HepG2 (cell line): ENCODE results near the gene L3MBTL4. TPM values are rescaled to one million over a fixed set of nuclear protein-coding genes. Genes with fewer than 3 reads are reported as not detected.

Experiments used
- FIP1L1 ChIP-seq: fragments of 200-400 bp; formaldehyde crosslinking; IDR thresholded peaks from 2 replicates; pipeline ENCODE4 v1.6.1; 2018; ENCODE audit warnings: low read depth, mild to moderate bottlenecking, low read length, moderate library complexity, borderline replicate concordance; ENCODE audit not compliant: insufficient read depth
- FOXJ3 ChIP-seq: sonication (generic); formaldehyde crosslinking; IDR thresholded peaks from 2 replicates; pipeline ENCODE4 v1.4.0; 2020; ENCODE audit warnings: missing genetic modification reagents, mild to moderate bottlenecking, borderline replicate concordance
- KLF16 ChIP-seq, 2 experiments: sonication (generic) in 1 of 2; formaldehyde crosslinking in 1 of 2; IDR thresholded peaks; 2 replicates each; pipeline versions ENCODE4 v1.6.1 to v1.8.0; 2016 to 2023; ENCODE audit warnings: missing genetic modification reagents in 2 of 2, missing compliant biosample characterization in 1 of 2
- NFKBIZ ChIP-seq: IDR thresholded peaks from 2 replicates; pipeline ENCODE4 v1.6.1; 2018; ENCODE audit warnings: missing genetic modification reagents, missing compliant biosample characterization
- NFYC ChIP-seq: IDR thresholded peaks from 2 replicates; pipeline ENCODE4 v1.6.1; 2016; ENCODE audit warnings: missing genetic modification reagents, missing compliant biosample characterization
- TSC22D2 ChIP-seq: sonication (generic); formaldehyde crosslinking; IDR thresholded peaks from 2 replicates; pipeline ENCODE4 v1.5.1; 2020; ENCODE audit warnings: missing genetic modification reagents, mild to moderate bottlenecking, borderline replicate concordance
- U2AF2 ChIP-seq: fragments of 200-400 bp; formaldehyde crosslinking; IDR thresholded peaks from 2 replicates; pipeline ENCODE4 v1.6.1; 2017; ENCODE audit warnings: low read depth, mild to moderate bottlenecking, low read length
- polyA plus RNA-seq, 8 experiments: library from polyadenylated mRNA; depleted of rRNA in 3 of 8; stranded (reverse) in 7 of 8; unstranded in 1 of 8; fragments of >200 nt; fragmentation: Illumina TruSeq in 4 of 8; extraction: Trizol in 4 of 8; gene quantifications; 2 replicates each; pipeline versions ENCODE4 v1.2.1 to v1.2.3, GENCODE V29; 2011 to 2016; ENCODE audit warnings: low read depth in 4 of 8, missing spikeins in 1 of 8, mixed read lengths in 1 of 8; ENCODE audit not compliant: insufficient read depth in 1 of 8
- total RNA-seq, 5 experiments: library from RNA; depleted of rRNA; stranded (reverse); fragments of >200 nt; fragmentation: Illumina TruSeq; extraction: Trizol; gene quantifications; 2 replicates each; pipeline ENCODE4 v1.2.3, GENCODE V29; 2016; ENCODE audit warnings: low read depth in 1 of 5
- TF ChIP-seq, protein P1 (sequence below): sonication (generic); formaldehyde crosslinking; conservative IDR thresholded peaks from 2 replicates; pipeline ENCODE4 v1.8.0; 2022; ENCODE audit warnings: missing genetic modification reagents
- TF ChIP-seq, protein P2 (sequence below): sonication (generic); formaldehyde crosslinking; IDR thresholded peaks from 2 replicates; pipeline ENCODE4 v1.5.1; 2020; ENCODE audit warnings: missing genetic modification reagents, mild to moderate bottlenecking, borderline replicate concordance
- TF ChIP-seq, protein P3 (sequence below): IDR thresholded peaks from 2 replicates; pipeline ENCODE4 v1.6.1; 2016; ENCODE audit warnings: missing biosample characterization, missing genetic modification reagents, low read depth
- TF ChIP-seq, protein P4 (sequence below): sonication (generic); formaldehyde crosslinking; IDR thresholded peaks from 2 replicates; pipeline ENCODE4 v1.5.0; 2020; ENCODE audit warnings: mild to moderate bottlenecking, missing genetic modification reagents, moderate library complexity
- TF ChIP-seq, protein P5 (sequence below): conservative IDR thresholded peaks from 2 replicates; pipeline ENCODE4 v1.6.1; 2018; ENCODE audit warnings: missing genetic modification reagents
- TF ChIP-seq, protein P6 (sequence below): sonication (generic); formaldehyde crosslinking; IDR thresholded peaks from 2 replicates; pipeline ENCODE4 v1.4.0; 2020; ENCODE audit warnings: mild to moderate bottlenecking, low read depth, missing genetic modification reagents

The L3MBTL4 gene
- total and polyA plus RNA-seq, 2 of the 13 experiments (the other 11 are each of a cell fraction or from before 2014, with no cell fraction given): 10.8 to 13.3 TPM

DNA sequence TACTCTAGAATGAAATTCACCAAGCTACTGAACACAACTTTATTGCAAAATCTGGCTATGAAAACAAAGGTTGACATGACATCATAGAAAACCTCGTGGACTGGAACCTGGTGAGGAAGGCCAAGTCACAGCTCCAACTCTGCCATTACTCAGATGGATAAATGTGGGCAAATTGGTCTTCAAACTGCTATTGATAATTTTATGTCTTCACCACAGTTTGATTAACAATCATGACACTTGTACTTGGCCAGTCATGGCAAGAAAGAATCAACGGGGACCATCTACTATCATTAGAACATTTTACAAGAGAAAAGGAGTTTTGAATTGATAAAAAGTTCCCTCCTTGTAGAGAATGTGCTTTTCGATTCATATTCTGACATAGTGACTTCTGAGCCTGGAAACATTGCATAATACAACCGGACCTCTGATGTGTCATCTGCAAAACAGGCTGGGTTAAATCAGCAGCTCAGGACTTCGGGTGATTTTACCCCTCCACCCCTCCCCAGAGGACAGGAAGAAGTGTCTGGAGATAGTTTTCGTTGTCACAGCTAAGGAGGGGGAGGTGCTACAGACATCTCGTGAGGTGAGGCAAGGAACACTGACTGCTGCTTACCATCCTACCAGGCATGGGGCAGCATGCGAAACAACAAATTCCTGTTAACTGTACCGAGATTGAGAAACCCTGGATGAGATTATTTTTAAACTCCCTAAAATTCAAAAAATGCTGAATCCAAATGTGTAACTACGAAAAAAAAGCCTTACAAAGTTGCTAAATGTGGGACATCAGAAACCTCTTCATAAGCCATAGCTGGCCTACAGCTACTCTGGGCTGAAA lies 8.4 kb downstream of the L3MBTL4 start (continued):
- TF ChIP-seq, protein P1, sequence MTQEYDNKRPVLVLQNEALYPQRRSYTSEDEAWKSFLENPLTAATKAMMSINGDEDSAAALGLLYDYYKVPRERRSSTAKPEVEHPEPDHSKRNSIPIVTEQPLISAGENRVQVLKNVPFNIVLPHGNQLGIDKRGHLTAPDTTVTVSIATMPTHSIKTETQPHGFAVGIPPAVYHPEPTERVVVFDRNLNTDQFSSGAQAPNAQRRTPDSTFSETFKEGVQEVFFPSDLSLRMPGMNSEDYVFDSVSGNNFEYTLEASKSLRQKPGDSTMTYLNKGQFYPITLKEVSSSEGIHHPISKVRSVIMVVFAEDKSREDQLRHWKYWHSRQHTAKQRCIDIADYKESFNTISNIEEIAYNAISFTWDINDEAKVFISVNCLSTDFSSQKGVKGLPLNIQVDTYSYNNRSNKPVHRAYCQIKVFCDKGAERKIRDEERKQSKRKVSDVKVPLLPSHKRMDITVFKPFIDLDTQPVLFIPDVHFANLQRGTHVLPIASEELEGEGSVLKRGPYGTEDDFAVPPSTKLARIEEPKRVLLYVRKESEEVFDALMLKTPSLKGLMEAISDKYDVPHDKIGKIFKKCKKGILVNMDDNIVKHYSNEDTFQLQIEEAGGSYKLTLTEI (CRISPR knock-in tag): no peak
- TF ChIP-seq KLF16 (CRISPR knock-in tag; IDR thresholded peaks at IDR 0.05): no peak
- TF ChIP-seq U2AF2: no peak
- TF ChIP-seq TSC22D2 (CRISPR knock-in tag): no peak
- TF ChIP-seq, protein P2, sequence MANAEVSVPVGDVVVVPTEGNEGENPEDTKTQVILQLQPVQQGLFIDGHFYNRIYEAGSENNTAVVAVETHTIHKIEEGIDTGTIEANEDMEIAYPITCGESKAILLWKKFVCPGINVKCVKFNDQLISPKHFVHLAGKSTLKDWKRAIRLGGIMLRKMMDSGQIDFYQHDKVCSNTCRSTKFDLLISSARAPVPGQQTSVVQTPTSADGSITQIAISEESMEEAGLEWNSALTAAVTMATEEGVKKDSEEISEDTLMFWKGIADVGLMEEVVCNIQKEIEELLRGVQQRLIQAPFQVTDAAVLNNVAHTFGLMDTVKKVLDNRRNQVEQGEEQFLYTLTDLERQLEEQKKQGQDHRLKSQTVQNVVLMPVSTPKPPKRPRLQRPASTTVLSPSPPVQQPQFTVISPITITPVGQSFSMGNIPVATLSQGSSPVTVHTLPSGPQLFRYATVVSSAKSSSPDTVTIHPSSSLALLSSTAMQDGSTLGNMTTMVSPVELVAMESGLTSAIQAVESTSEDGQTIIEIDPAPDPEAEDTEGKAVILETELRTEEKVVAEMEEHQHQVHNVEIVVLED (CRISPR knock-in tag): no peak
- no peak for TF ChIP-seq NFYC (CRISPR knock-in tag)
- TF ChIP-seq, protein P3, sequence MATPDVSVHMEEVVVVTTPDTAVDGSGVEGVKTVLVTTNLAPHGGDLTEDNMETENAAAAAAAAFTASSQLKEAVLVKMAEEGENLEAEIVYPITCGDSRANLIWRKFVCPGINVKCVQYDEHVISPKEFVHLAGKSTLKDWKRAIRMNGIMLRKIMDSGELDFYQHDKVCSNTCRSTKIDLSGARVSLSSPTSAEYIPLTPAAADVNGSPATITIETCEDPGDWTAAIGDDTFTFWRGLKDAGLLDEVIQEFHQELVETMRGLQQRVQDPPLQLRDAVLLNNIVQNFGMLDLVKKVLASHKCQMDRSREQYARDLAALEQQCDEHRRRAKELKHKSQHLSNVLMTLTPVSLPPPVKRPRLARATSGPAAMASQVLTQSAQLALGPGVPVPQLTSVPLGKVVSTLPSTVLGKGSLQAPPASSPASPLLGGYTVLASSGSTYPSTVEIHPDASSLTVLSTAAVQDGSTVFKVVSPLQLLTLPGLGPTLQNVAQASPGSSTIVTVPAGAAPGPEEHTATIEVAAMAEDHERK: no peak
- TF ChIP-seq FIP1L1: no peak
- no peak for TF ChIP-seq FOXJ3 (CRISPR knock-in tag)
- TF ChIP-seq, protein P4, sequence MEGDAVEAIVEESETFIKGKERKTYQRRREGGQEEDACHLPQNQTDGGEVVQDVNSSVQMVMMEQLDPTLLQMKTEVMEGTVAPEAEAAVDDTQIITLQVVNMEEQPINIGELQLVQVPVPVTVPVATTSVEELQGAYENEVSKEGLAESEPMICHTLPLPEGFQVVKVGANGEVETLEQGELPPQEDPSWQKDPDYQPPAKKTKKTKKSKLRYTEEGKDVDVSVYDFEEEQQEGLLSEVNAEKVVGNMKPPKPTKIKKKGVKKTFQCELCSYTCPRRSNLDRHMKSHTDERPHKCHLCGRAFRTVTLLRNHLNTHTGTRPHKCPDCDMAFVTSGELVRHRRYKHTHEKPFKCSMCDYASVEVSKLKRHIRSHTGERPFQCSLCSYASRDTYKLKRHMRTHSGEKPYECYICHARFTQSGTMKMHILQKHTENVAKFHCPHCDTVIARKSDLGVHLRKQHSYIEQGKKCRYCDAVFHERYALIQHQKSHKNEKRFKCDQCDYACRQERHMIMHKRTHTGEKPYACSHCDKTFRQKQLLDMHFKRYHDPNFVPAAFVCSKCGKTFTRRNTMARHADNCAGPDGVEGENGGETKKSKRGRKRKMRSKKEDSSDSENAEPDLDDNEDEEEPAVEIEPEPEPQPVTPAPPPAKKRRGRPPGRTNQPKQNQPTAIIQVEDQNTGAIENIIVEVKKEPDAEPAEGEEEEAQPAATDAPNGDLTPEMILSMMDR (CRISPR knock-in tag): no peak
- TF ChIP-seq, protein P5, sequence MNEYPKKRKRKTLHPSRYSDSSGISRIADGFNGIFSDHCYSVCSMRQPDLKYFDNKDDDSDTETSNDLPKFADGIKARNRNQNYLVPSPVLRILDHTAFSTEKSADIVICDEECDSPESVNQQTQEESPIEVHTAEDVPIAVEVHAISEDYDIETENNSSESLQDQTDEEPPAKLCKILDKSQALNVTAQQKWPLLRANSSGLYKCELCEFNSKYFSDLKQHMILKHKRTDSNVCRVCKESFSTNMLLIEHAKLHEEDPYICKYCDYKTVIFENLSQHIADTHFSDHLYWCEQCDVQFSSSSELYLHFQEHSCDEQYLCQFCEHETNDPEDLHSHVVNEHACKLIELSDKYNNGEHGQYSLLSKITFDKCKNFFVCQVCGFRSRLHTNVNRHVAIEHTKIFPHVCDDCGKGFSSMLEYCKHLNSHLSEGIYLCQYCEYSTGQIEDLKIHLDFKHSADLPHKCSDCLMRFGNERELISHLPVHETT (CRISPR knock-in tag): no peak
- TF ChIP-seq NFKBIZ (CRISPR knock-in tag): no peak
- TF ChIP-seq, protein P6, sequence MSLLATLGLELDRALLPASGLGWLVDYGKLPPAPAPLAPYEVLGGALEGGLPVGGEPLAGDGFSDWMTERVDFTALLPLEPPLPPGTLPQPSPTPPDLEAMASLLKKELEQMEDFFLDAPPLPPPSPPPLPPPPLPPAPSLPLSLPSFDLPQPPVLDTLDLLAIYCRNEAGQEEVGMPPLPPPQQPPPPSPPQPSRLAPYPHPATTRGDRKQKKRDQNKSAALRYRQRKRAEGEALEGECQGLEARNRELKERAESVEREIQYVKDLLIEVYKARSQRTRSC: no peak
